Fibroblast of mammary gland (primary cell): Measurements from ENCODE around the gene MAP4.
"Not testable (repeated sequence)": the region's sequence is repeated elsewhere in the genome, so short reads cannot be mapped to it uniquely, and the experiment has no call there.

Source experiments
- DNase-seq: peaks from one replicate; pipeline ENCODE4 v3.0.0-alpha.2; 2010; ENCODE audit warnings: low read depth
- H3K4me3 ChIP-seq: 2 replicates; pipeline ENCODE4 v1.5.1; 2011; ENCODE audit warnings: low read depth, mild to moderate bottlenecking, low read length, moderate library complexity; ENCODE audit not compliant: control insufficient read depth
- TF ChIP-seq, protein P1 (sequence below): conservative IDR thresholded peaks from 2 replicates; pipeline ENCODE4 v1.5.1; 2011; ENCODE audit warnings: low read depth, low read length, inconsistent platforms; ENCODE audit not compliant: control insufficient read depth, insufficient read depth

The MAP4 gene

DNA sequence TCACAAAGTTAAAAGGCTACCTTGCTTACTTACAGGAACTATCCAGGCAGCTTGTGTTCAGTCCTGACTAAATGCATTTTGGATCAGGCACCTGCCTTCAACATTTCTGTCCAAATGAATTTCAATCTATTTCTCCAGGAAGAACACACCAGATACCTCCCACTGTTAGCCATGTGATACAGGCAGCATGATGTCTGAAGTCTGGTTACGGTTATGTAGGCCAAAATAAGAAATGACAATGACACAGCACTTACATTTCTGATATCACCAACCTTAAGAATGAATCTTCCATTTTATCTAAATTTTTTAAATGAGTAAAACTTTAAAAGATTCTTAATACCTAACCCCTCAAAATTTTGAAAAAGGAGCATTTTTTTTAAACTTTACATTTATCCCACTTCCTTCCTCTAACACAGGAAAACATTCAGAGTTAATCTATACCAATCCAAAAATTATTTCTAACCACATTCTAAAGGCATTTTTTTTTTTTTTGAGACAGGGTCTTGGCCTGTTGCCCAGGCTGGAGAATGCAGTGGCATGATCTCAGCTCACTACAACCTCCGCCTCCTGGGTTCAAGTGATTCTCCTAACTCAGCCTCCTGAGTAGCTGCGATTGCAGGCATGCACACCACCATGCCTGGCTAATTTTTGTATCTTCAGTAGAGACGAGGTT, at the start of gene MAP4:
MAP4 (minus strand) TSS at position 116 of the 673 bp plus-strand sequence. CDS start 17,556 bp downstream, outside the sequence.
- DNase-seq = peak; percentile 32
- no peak within 1 kb of the TSS for H3K4me3 ChIP-seq
- TF ChIP-seq, protein P1, sequence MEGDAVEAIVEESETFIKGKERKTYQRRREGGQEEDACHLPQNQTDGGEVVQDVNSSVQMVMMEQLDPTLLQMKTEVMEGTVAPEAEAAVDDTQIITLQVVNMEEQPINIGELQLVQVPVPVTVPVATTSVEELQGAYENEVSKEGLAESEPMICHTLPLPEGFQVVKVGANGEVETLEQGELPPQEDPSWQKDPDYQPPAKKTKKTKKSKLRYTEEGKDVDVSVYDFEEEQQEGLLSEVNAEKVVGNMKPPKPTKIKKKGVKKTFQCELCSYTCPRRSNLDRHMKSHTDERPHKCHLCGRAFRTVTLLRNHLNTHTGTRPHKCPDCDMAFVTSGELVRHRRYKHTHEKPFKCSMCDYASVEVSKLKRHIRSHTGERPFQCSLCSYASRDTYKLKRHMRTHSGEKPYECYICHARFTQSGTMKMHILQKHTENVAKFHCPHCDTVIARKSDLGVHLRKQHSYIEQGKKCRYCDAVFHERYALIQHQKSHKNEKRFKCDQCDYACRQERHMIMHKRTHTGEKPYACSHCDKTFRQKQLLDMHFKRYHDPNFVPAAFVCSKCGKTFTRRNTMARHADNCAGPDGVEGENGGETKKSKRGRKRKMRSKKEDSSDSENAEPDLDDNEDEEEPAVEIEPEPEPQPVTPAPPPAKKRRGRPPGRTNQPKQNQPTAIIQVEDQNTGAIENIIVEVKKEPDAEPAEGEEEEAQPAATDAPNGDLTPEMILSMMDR = no peak

DNA sequence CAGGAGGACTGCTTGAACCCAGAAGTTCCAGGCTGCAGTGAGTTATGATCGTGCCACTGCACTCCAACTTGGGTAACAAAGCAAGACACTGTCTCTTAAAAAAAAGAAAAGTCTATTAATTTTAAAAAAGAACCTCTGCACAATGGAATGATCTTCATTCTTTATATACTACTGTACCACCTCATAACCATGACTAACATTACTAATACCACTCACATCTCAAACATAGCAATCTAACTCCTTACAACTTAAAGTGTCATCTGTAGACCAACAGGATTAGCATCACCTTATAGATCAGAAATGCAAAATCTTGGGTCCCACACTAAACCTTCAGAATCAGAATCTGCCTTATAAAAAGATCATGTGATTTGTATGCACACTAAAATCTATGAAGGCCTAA, 48.8 kb upstream of the MAP4 start:
- no peak overlapping the region for H3K4me3 ChIP-seq
- TF ChIP-seq, protein P1 = no peak
- DNase-seq = no peak

- no peak overlapping the region for H3K4me3 ChIP-seq
- DNase-seq = peak; percentile 56
- TF ChIP-seq, protein P1 = no peak
Observed at GRCh38 chr3:48064292-48064829, 48.1 kb upstream of the MAP4 start.

DNA sequence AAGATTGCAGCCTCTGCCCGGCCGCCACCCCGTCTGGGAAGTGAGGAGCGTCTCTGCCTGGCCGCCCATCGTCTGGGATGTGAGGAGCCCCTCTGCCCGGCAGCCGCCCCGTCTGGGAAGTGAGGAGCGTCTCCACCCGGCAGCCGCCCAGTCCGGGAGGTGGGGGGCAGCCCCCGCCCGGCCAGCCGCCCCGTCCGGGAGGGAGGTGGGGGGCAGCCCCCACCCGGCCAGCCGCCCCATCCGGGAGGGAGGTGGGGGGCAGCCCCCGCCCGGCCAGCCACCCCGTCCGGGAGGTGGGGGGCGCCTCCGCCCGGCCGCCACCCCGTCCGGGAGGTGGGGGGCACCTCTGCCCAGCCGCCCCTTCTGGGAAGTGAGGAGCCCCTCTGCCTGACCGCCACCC, 45.4 kb upstream of the MAP4 start:
- not testable (repeated sequence) for DNase-seq

DNA sequence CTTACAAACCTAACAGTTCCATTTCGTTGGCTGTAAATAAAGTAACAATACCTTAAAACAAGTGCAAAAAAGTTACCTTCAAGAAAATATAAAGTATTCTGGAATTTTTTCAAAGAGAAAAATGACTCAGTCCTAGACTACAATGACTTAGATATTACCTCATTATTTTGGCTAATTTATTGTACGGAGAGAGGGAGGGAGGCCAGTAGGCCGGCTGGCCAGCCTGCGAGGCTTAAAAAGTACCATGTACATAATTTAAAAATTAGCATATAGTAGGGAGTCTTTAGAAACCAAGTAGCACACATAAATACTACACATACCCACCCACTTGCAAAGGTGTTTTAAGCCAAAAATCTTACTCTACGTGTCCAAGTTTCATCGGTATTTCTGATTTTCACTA, 41.9 kb upstream of the MAP4 start:
- DNase-seq = peak; percentile 47
- no peak overlapping the region for H3K4me3 ChIP-seq
- TF ChIP-seq, protein P1 = no peak

More for the DNA sequence above, 45.4 kb upstream of the MAP4 start:
- H3K4me3 ChIP-seq = not testable (repeated sequence)

DNA sequence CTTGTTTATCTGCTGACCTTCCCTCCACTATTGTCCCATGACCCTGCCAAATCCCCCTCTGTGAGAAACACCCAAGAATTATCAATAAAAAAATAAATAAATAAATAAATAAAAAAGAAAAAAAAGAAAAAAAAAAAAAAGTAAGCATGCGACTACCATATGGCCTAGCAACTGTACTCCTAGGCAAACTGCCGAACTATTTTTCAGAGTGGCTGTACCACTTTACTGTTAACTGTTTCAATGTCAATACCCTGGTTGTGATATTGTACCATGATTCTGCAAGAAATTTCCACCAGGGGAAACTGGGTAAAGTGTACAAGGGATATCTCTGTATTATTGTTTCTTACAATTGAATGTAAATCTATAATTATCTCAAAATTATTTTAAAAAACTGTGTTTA, 41.3 kb upstream of the MAP4 start:
- TF ChIP-seq, protein P1 = no peak
- DNase-seq = peak; percentile 49
- H3K4me3 ChIP-seq = no peak overlapping the region

GRCh38 chr3:48047841-48048464, 31.7 kb upstream of the MAP4 start:
- DNase-seq = peak; percentile 24
- H3K4me3 ChIP-seq = no peak overlapping the region
- TF ChIP-seq, protein P1 = no peak
